Activated T-cell treated with anti-CD3 and anti-CD28 coated beads for 4 hours (primary cell): ENCODE results near the gene ATOSA.
A peak's percentile ranks its signal among the peaks of the same experiment; 100 is the strongest.

ENCODE experiments used
- DNase-seq: peaks from one replicate; pipeline ENCODE4 v3.0.0-alpha.2; 2020

Gene ATOSA, protein sequence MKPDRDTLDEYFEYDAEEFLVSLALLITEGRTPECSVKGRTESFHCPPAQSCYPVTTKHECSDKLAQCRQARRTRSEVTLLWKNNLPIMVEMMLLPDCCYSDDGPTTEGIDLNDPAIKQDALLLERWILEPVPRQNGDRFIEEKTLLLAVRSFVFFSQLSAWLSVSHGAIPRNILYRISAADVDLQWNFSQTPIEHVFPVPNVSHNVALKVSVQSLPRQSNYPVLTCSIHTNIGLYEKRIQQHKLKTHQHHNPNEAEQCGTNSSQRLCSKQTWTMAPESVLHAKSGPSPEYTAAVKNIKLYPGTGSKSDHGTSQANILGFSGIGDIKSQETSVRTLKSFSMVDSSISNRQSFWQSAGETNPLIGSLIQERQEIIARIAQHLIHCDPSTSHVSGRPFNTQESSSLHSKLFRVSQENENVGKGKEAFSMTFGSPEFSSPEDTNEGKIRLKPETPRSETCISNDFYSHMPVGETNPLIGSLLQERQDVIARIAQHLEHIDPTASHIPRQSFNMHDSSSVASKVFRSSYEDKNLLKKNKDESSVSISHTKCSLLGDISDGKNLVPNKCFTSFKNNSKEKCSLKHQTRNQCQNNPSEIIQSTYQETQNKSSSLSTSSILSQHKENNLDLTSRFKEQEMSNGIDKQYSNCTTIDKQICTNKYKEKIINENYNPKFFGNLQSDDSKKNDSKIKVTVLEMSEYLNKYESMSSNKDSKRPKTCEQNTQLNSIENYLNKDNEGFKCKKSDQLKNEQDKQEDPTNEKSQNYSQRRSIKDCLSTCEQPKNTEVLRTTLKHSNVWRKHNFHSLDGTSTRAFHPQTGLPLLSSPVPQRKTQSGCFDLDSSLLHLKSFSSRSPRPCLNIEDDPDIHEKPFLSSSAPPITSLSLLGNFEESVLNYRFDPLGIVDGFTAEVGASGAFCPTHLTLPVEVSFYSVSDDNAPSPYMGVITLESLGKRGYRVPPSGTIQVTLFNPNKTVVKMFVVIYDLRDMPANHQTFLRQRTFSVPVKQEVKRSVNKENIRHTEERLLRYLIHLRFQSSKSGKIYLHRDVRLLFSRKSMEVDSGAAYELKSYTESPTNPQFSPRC

DNA sequence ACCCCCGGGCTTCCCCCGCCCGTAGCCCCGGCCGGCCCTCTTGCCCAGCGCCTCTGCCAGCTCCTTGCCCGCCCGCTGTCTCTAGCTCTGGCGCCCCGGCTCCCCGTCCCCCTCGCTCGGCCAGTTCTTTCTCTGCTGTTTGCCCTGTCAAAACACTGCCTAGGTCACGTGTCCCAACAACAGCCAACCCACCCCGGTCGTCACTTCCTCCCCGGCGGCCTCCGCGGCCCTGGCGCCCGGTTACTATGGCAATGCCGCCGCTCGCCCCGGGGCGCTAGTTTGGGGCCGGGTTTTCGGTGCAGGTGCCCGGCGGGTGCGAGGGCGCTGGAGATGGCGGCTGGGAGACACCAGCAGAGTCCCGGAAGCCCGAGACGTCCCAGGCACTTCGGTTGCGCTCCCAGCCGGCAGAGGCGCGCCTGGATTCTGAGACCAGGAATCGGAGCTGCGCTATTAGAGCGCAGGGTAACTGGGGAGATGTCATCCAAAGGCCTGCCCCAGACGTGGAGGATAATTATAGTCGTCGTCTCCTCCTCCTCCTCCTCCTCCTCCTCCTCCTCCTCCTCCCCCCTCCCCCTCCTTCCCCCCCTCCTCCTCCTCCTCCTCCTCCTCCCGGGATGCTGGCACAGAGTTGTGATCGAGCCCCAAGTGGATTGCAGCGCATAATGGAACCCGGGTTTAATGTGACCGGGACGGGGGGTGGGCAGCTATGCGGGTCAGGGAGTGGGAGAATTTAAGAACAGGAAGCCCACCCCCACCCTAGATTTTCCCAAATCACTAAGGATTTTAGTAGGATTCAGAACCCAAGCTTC, at the start of gene ATOSA:
ATOSA (minus strand) TSS at position 157 of the 809 bp plus-strand sequence. CDS start 1,367 bp downstream, outside the sequence.
- DNase-seq = peak; percentile 81

GRCh38 chr15:52728899-52729298, 49.7 kb upstream of the ATOSA start:
- no peak for DNase-seq

DNA sequence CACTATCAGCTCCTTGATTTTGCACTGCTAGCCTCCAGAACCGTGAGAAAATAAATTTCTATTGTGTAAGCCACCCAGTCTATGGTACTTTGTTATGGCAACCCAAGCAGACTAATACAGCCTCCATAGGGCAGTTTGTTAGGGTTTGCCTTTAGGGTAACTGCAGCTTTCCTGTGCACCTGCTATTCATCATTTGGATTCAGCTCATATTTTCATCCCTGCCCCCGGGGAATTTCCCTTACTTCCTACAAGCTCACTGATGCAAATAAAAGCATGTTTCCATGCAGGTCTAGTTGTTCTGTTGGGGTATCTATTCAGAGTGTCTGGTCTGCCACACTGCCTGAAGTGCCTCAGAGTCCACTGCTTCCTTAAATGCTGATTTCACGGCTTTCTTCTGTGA, 48.6 kb upstream of the ATOSA start:
- DNase-seq = no peak

DNA sequence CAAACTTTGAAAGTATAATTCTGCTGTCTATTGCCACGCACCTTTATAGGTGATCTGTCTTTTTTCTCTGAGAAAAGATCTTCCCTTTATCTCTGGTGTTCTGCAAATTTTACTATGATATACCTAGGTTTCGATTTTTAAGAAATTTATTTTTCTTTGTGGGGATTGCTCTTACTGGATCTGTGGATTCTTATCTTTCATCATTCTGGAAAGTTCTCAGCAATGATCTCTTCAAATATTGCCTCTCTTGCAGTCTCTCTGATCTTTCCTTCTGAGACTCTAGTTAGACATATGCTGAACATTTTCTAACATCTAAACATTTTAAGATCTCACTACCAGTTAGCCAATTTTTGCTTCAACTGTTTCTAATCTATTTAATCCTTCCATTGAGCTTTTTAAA, 47.0 kb upstream of the ATOSA start:
- DNase-seq = no peak

DNA sequence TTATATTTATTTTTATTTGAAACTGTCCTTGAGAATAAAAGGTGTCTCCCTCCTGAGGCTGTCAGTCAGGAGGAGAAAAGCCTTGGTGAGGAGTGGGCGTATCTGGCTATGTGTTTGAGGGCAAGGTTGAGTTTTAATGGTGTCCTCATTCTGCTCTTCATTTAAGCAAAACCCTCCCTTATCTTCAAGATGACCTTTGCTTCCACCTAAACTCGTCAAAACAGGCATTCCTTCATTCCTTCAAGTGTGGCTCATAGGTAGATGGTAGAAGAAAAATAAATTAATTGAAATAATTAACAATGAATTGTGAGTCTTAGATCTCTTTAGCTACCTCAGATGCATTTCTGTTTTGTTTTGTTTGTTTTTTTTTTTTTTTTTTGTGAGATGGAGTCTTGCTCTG, 39.4 kb upstream of the ATOSA start:
- no peak for DNase-seq

DNA sequence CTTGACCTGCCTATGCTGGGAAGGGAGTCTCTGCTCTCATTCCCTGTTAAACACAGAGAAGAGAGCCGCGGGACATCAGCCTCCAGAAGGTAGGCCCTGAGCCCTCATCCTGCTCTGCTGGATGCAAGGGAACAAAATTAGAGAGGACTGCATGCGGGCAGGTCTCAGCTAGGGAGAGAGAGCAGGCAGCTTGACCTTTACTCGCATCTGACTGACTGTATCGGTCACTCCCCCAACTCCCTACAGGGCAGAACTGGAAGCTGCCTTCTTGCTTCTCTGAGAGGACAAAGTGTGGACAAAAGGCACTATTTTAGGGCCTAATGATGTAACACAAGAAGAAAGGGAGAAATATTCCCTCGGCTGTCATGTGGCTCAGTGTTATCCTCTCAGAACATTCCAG, 38.7 kb upstream of the ATOSA start:
- DNase-seq = no peak

GRCh38 chr15:52717481-52717880, 38.3 kb upstream of the ATOSA start:
- no peak for DNase-seq

DNA sequence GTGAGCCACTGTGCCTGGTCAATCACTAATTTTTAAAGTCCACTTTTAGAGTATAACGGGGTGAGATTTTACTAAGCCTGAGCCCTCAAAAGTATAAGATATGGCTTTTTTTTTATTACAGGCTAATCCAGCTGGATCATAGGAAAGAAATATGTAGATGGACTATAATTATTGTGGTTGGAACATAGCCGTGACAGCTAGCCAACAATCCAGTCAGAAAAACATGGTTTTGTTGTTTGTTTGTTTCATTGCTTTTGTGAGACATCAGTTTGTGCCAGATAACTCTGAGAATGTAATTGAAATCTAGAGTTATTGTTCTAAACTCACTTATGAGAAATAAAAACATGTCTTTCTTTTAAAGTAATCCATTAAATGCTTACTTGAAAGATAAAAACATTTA, 37.3 kb upstream of the ATOSA start:
- no peak for DNase-seq

- no peak for DNase-seq
These were observed 36.2 kb upstream of the ATOSA start for GRCh38 chr15:52715411-52715810.

GRCh38 chr15:52714968-52715367, 35.8 kb upstream of the ATOSA start:
- no peak for DNase-seq

GRCh38 chr15:52710708-52711389, 31.7 kb upstream of the ATOSA start:
- DNase-seq = no peak

- no peak for DNase-seq
These were observed 31.0 kb upstream of the ATOSA start for GRCh38 chr15:52710050-52710707.

DNA sequence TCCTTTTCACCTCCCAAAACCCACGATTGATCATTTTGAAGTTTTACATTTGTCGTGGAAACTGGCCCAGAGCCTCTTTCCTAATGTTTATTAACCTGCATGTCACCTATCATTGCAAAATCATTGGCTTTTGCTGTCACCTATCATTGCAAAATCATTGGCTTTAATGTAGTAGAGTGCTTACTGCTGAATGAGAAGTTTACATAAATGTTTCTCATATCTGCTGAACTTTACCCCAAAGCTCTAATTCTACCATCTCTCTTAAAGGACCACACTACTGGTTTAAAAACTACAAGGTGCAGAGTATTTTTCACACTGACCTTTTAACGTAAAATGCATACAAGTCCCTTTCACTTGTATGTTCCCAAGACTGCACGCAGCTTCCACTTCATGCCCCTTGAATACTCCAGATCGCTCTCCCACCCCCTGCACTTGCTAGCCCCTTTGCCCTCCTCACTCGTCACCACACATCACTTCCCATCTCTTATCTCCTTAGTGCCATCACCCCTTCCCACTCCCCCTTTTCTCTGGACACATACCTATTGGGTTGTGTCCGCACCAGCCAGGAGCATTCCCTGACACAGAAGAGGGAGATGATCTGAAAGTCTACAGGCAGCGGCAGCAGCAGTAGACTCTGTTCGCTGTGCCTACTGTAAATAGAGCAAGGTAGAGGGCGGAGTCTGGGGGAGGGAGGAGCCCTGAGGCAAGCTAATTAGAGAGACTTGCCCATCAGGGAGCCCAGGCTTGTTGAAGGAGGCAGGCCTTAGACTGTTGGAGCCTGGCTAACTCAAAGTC, 30.2 kb upstream of the ATOSA start:
- DNase-seq = no peak

GRCh38 chr15:52706091-52706490, 26.9 kb upstream of the ATOSA start:
- DNase-seq = no peak

- no peak for DNase-seq
These were observed 23.2 kb upstream of the ATOSA start for GRCh38 chr15:52702390-52702789.

DNA sequence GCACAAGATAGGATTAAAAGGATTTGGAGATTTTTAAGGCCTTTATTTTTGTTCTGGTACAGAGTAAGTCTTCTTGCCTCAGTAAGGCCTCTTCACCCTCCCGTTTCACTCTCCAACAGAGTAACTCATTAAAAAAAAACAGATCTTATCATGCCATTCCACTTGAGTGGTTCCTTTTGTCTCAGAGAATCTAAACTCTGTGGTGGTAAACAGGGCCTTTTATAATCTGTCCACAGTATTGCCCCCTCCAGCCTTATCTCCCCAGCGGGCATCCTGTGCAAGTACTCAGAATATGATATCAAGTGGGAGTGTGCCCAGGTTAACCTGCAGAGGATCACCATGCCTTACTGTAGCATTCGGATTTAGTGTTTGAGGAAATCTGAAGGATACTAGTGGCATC, 20.3 kb upstream of the ATOSA start:
- no peak for DNase-seq

- no peak for DNase-seq
These were observed 19.3 kb upstream of the ATOSA start for GRCh38 chr15:52698514-52698913.

- DNase-seq = no peak
These were observed 17.9 kb upstream of the ATOSA start for GRCh38 chr15:52697051-52697450.

DNA sequence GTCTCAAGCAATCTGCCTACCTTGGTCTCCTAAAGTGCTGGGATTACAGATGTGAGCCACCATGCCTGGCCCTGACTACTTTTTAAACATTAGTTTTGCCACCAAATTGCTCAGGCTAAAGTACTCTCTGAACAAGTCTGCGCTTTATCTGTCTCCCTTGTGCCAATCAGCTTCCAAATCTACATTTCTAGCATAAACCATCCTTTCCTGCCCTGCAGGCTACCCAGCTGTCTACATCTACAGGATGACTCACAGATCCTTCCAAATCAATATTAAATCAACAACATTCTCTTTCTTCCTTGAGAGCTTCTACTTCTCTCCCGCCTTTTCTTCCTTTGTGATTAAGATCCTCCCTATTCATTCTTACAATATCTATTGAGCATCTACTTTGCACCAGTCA, 16.0 kb upstream of the ATOSA start:
- no peak for DNase-seq

DNA sequence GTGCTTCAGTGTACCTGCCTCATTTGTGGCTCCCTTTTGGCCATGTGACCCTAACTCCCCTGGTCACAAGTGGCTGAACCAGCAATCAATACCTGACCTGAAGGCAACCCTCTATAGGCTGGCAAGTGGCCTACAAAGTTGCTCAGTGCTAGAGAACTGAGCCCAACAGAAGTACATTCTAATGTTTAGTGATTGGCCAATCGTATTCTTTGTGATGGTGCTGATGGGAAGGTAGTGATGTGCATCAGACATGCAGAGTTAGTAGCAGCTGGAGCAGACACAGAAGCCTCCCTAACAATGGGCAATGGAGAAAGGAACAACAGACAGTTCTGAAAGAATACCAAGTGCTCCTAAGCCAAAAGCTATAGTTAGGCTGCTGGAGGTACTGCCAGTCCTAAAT, 10.4 kb upstream of the ATOSA start:
- no peak for DNase-seq

- DNase-seq = no peak
These were observed 4.4 kb upstream of the ATOSA start for GRCh38 chr15:52683580-52683979.
